ENCODE results near the gene IL1RAP. TPM values are rescaled to one million over a fixed set of nuclear protein-coding genes. Genes with fewer than 3 reads are reported as not detected.
A peak's percentile ranks its signal among the peaks of the same experiment; 100 is the strongest.

Gene IL1RAP
- total and polyA plus RNA-seq, 12 donors: 2.1 to 11.9 (median 7.6) TPM

DNA sequence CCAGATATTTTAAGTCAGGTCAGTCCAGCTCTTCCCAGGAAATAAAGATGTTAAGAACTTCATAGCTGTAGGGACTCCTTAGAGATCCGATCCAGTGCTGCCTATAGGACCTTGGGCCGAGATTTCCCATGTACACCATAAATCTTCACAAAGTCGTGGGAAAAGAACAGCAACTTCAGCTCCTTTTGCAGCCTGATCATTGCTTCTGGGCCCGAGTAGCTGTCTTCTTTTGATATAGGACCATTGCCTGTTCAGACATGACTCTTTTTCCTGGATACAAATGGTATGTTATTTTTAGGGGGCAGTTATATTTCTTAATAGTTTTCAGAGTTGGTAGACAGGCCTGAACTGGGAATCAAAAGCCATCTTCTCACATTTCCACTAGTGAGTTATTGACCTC is 20.5 kb downstream of the IL1RAP start:
- ATAC-seq: no peak
- TF ChIP-seq, protein P1, sequence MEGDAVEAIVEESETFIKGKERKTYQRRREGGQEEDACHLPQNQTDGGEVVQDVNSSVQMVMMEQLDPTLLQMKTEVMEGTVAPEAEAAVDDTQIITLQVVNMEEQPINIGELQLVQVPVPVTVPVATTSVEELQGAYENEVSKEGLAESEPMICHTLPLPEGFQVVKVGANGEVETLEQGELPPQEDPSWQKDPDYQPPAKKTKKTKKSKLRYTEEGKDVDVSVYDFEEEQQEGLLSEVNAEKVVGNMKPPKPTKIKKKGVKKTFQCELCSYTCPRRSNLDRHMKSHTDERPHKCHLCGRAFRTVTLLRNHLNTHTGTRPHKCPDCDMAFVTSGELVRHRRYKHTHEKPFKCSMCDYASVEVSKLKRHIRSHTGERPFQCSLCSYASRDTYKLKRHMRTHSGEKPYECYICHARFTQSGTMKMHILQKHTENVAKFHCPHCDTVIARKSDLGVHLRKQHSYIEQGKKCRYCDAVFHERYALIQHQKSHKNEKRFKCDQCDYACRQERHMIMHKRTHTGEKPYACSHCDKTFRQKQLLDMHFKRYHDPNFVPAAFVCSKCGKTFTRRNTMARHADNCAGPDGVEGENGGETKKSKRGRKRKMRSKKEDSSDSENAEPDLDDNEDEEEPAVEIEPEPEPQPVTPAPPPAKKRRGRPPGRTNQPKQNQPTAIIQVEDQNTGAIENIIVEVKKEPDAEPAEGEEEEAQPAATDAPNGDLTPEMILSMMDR (IDR thresholded peaks at IDR 0.05): no peak
- no peaks in the 10 kb centered on the region for H3K9me3 ChIP-seq
- 85 to 89% methylated on average over 4 of the region's 4 CpGs for whole genome bisulfite sequencing, 2 donors
- no peak overlapping the region for H3K4me3 ChIP-seq
- peak overlapping the region in 4 of 10 donors; percentile 44 to 63 (median 52) for H3K27ac ChIP-seq
- peaks cover 0 to 34% (median 22%) of the 10 kb centered on the region in 9 donors for H3K4me1 ChIP-seq
- no peak for DNase-seq
- H3K27me3 ChIP-seq: no peaks in the 10 kb centered on the region
- H3K36me3 ChIP-seq: no peaks in the 10 kb centered on the region
- intact Hi-C loops (cut with DNase I): no loop called here

GRCh38 chr3:190534986-190535385 is 21.1 kb downstream of the IL1RAP start:
- DNase-seq: no peak
- ATAC-seq: no peak
- 98% methylated on average over 2 of the region's 2 CpGs for WGBS, 2 donors
- Histone ChIP-seq H3K4me3 (no peak overlapping the region), H3K9me3 (no peaks in the 10 kb centered on the region), H3K27me3 (no peaks in the 10 kb centered on the region), H3K36me3 (no peaks in the 10 kb centered on the region), H3K4me1 (peaks cover 0 to 34% (median 22%) of the 10 kb centered on the region in 9 donors), H3K27ac (peak overlapping the region in 1 of 10 donors; percentile 63)
- TF ChIP-seq, protein P1 (IDR thresholded peaks at IDR 0.05): no peak
- intact Hi-C loops (cut with DNase I): no loop called here

DNA sequence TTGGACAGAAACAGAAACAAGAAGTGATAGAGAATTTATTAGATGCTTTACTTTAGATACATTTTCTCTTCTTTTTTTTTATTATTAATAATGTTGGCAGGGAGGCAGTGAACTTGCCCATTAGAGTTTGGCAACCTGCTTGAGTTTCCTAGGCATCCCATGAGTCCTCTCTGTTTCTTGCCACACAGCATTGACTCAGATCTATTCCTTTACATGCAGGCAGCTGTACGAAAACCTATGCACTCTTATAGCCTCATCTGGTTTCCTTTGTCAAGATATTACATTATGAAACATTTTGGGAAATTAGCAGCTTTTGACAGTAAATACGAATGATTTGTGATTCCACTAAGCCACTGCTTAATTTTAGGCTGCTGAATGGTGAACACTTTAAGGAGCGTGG is 23.3 kb downstream of the IL1RAP start:
- Histone ChIP-seq H3K4me1 (peaks cover 0 to 34% (median 22%) of the 10 kb centered on the region in 9 donors), H3K27me3 (no peaks in the 10 kb centered on the region), H3K9me3 (no peaks in the 10 kb centered on the region), H3K4me3 (no peak overlapping the region), H3K27ac (no peak overlapping the region), H3K36me3 (no peaks in the 10 kb centered on the region)
- no peak for ATAC-seq
- WGBS, 2 donors: 96 to 98% methylated on average over 3 of the region's 3 CpGs
- no peak for DNase-seq
- TF ChIP-seq, protein P1 (IDR thresholded peaks at IDR 0.05): no peak
- intact Hi-C loops (cut with DNase I): no loop called here

DNA sequence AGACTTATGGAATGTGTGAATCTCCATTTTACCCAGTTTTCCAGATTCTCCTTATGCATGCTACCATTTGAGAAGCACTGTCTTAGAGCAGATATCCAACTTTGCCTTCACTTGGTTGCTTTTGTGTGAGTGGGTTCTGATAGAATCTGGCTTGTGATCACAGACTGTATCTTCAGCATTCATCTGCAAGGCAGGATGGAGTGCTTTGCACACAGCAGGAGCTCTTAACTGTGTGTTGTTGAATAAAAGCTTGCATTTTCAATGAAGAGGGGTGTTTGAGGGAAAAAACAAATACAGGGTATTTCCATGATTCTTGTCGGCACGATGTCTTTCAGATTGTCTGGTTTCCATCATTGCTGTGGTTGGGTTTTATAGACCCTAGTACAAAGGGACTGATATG is 24.4 kb downstream of the IL1RAP start:
- Histone ChIP-seq H3K36me3 (no peaks in the 10 kb centered on the region), H3K9me3 (no peaks in the 10 kb centered on the region), H3K4me3 (no peak overlapping the region), H3K4me1 (peaks cover 0 to 24% (median 12%) of the 10 kb centered on the region in 9 donors), H3K27ac (no peak overlapping the region), H3K27me3 (no peaks in the 10 kb centered on the region)
- TF ChIP-seq, protein P1 (IDR thresholded peaks at IDR 0.05): no peak
- DNase-seq (no peak), ATAC-seq (no peak)
- intact Hi-C loops (cut with DNase I): no loop called here
- WGBS, 2 donors: 87 to 95% methylated on average over 2 of the region's 2 CpGs

Data from heart right ventricle (tissue), 16 donors.